Ascending aorta (tissue), 2 donors: ENCODE data around the gene BCL11A. TPM values are rescaled to one million over a fixed set of nuclear protein-coding genes. Genes with fewer than 3 reads are reported as not detected.

Experiments used
- DNase-seq, 2 donors: peaks; one replicate each; pipeline ENCODE4 v3.0.0-alpha.2; 2019; ENCODE audit warnings: low spot score in 2 of 2
- H3K27ac ChIP-seq, 2 donors: fragments of 200-600 bp; sonication (generic); one replicate each; pipeline ENCODE4 v1.5.1; 2016 to 2017; ENCODE audit warnings: mild to moderate bottlenecking in 1 of 2
- H3K27me3 ChIP-seq: fragments of 200-600 bp; sonication (generic); one replicate; pipeline ENCODE4 v1.5.1; 2017
- H3K36me3 ChIP-seq, 2 donors: fragments of 200-600 bp; sonication (generic); one replicate each; pipeline ENCODE4 v1.5.1; 2016
- H3K4me1 ChIP-seq, 2 donors: fragments of 200-600 bp; sonication (generic); one replicate each; pipeline ENCODE4 v1.5.1; 2016 to 2017; ENCODE audit warnings: mild to moderate bottlenecking in 1 of 2
- H3K4me3 ChIP-seq, 2 donors: fragments of 200-600 bp; sonication (generic); one replicate each; pipeline ENCODE4 v1.5.1; 2016 to 2017; ENCODE audit warnings: mild to moderate bottlenecking in 1 of 2
- H3K9me3 ChIP-seq, 2 donors: fragments of 200-600 bp; sonication (generic); one replicate each; pipeline ENCODE4 v1.5.1; 2016
- CTCF ChIP-seq, 3 experiments: fragments of 200-600 bp in 2 of 3; fragments of 450-650 bp in 1 of 3; sonication (generic) in 2 of 3; IDR thresholded peaks; one replicate each; pipeline ENCODE4 v1.5.1; 2016 to 2019; ENCODE audit warnings: antibody characterized with exemption in 3 of 3, mild to moderate bottlenecking in 1 of 3, moderate library complexity in 1 of 3
- intact Hi-C: fragments of 100-400 bp; cut with DNase I; formaldehyde crosslinking; loops from one replicate; pipeline ENCODE4 v1.15.1; 2023
- total RNA-seq: library from RNA; depleted of rRNA; stranded (reverse); fragments of >200 nt; gene quantifications from one replicate; pipeline ENCODE4 v1.1.0, GENCODE V29; 2016

Gene BCL11A
- total RNA-seq, 1 donor from 2014 or later: 0.11 TPM

- Histone ChIP-seq H3K27me3 (peaks cover 6% of the 10 kb centered on the region), H3K27ac (no peak overlapping the region), H3K4me1 (peaks cover 0 to 2% of the 10 kb centered on the region in 2 donors), H3K36me3 (no peaks in the 10 kb centered on the region), H3K9me3 (no peaks in the 10 kb centered on the region), H3K4me3 (peak overlapping the region in 1 of 2 donors; percentile 32)
- DNase-seq: no peak
- intact Hi-C loops: no loop called here
- TF ChIP-seq CTCF (IDR thresholded peaks at IDR 0.05): no peak
These were observed 16.2 kb upstream of the BCL11A start for GRCh38 chr2:60569680-60570111.

- intact Hi-C loops: no loop called here
- peaks cover 6% of the 10 kb centered on the region for H3K27me3 ChIP-seq
- TF ChIP-seq CTCF (IDR thresholded peaks at IDR 0.05): no peak
- no peaks in the 10 kb centered on the region for H3K9me3 ChIP-seq
- H3K36me3 ChIP-seq: no peaks in the 10 kb centered on the region
- no peak for DNase-seq
- H3K4me1 ChIP-seq: peaks cover 0 to 2% of the 10 kb centered on the region in 2 donors
- no peak overlapping the region for H3K27ac ChIP-seq
- no peak overlapping the region for H3K4me3 ChIP-seq
These were observed 14.7 kb upstream of the BCL11A start for GRCh38 chr2:60567919-60568768.

GRCh38 chr2:60567096-60567495, 13.6 kb upstream of the BCL11A start:
- Histone ChIP-seq H3K4me1 (peaks cover 0 to 2% of the 10 kb centered on the region in 2 donors), H3K36me3 (no peaks in the 10 kb centered on the region), H3K4me3 (no peak overlapping the region), H3K27ac (no peak overlapping the region), H3K27me3 (peaks cover 6% of the 10 kb centered on the region), H3K9me3 (no peaks in the 10 kb centered on the region)
- intact Hi-C loops: no loop called here
- no peak for TF ChIP-seq CTCF (IDR thresholded peaks at IDR 0.05)
- DNase-seq: no peak

GRCh38 chr2:60565472-60565871, 12.0 kb upstream of the BCL11A start:
- intact Hi-C loops: no loop called here

More at GRCh38 chr2:60565472-60565871, 12.0 kb upstream of the BCL11A start:
- H3K4me1 ChIP-seq: peaks cover 0 to 2% of the 10 kb centered on the region in 2 donors
- no peak for DNase-seq
- TF ChIP-seq CTCF (IDR thresholded peaks at IDR 0.05): peak in 1 of 3 experiments; percentile 17
- H3K4me3 ChIP-seq: no peak overlapping the region
- no peaks in the 10 kb centered on the region for H3K36me3 ChIP-seq
- H3K27me3 ChIP-seq: peaks cover 6% of the 10 kb centered on the region
- no peak overlapping the region for H3K27ac ChIP-seq
- H3K9me3 ChIP-seq: no peaks in the 10 kb centered on the region
